Esophagus squamous epithelium (tissue), 5 donors: ENCODE results near the gene ARHGAP8. TPM values are rescaled to one million over a fixed set of nuclear protein-coding genes. Genes with fewer than 3 reads are reported as not detected.

ENCODE experiments used
- DNase-seq: peaks from one replicate; lab custom pipeline; 2025; lab: John Stamatoyannopoulos, UW
- H3K27ac ChIP-seq, 4 donors: fragments of 200-600 bp; sonication (generic); one replicate each; pipeline ENCODE4 v1.5.1; 2016 to 2019; ENCODE audit warnings: mild to moderate bottlenecking in 1 of 4
- H3K27me3 ChIP-seq, 4 donors: fragments of 200-600 bp; sonication (generic); 1 replicate in 3 of 4; 2 replicates in 1 of 4; pipeline versions ENCODE4 v1.5.1 to v1.6.0; 2017 to 2021; ENCODE audit warnings: antibody characterized with exemption in 1 of 4
- H3K36me3 ChIP-seq, 3 donors: fragments of 200-600 bp; sonication (generic); one replicate each; pipeline ENCODE4 v1.5.1; 2016 to 2019
- H3K4me1 ChIP-seq, 3 donors: fragments of 200-600 bp; sonication (generic); one replicate each; pipeline ENCODE4 v1.5.1; 2017 to 2019
- H3K4me3 ChIP-seq, 4 donors: fragments of 200-600 bp; sonication (generic); 1 replicate in 3 of 4; 2 replicates in 1 of 4; pipeline ENCODE4 v1.5.1; 2016 to 2019; ENCODE audit warnings: mild to moderate bottlenecking in 2 of 4, moderate library complexity in 1 of 4
- H3K9me3 ChIP-seq, 3 donors: fragments of 200-600 bp; sonication (generic); one replicate each; pipeline ENCODE4 v1.5.1; 2016 to 2019
- POLR2A ChIP-seq, 4 donors: fragments of 450-650 bp; IDR thresholded peaks; one replicate each; pipeline ENCODE4 v1.6.1; 2017; ENCODE audit warnings: antibody characterized with exemption in 4 of 4, mild to moderate bottlenecking in 4 of 4, moderate library complexity in 3 of 4
- WGBS, 2 donors: methylation state at CpG; one replicate each; pipeline ENCODE4 v1.1.5; 2018; 5-methylcytosine and 5-hydroxymethylcytosine counted together
- intact Hi-C: fragments of 100-400 bp; cut with DNase I; formaldehyde crosslinking; loops from one replicate; pipeline ENCODE4 v1.15.0; 2022
- total RNA-seq, 4 donors: library from RNA; depleted of rRNA; stranded (reverse); fragments of >200 nt; gene quantifications; one replicate each; pipeline ENCODE4 v1.1.0, GENCODE V29; 2016
- TF ChIP-seq, protein P1 (sequence below), 6 experiments: fragments of 450-650 bp in 4 of 6; fragments of 200-600 bp in 2 of 6; sonication (generic) in 2 of 6; IDR thresholded peaks; one replicate each; pipeline ENCODE4 v1.5.1; 2016 to 2019; ENCODE audit warnings: antibody characterized with exemption in 6 of 6, mild to moderate bottlenecking in 4 of 6, moderate library complexity in 4 of 6
- donor health status: DM: yes; HTN: yes; CAD: no.

The ARHGAP8 gene
- total RNA-seq, 4 donors from 2014 or later, result 3.6 to 15.0 (median 11.5) TPM

GRCh38 chr22:44821741-44822475, 69.5 kb downstream of the ARHGAP8 start:
- Histone ChIP-seq H3K27ac (no peak overlapping the region), H3K36me3 (no peaks in the 10 kb centered on the region), H3K4me1 (peaks cover 0 to 3% (median 0%) of the 10 kb centered on the region in 3 donors), H3K9me3 (no peaks in the 10 kb centered on the region), H3K4me3 (no peak overlapping the region), H3K27me3 (peaks cover 0 to 19% (median 0%) of the 10 kb centered on the region in 4 donors)
- 64 to 81% methylated on average over 22 of the region's 24 CpGs for WGBS, 2 donors
- intact Hi-C loops, result no loop called here
- no peak for TF ChIP-seq POLR2A (IDR thresholded peaks at IDR 0.05)
- TF ChIP-seq, protein P1, sequence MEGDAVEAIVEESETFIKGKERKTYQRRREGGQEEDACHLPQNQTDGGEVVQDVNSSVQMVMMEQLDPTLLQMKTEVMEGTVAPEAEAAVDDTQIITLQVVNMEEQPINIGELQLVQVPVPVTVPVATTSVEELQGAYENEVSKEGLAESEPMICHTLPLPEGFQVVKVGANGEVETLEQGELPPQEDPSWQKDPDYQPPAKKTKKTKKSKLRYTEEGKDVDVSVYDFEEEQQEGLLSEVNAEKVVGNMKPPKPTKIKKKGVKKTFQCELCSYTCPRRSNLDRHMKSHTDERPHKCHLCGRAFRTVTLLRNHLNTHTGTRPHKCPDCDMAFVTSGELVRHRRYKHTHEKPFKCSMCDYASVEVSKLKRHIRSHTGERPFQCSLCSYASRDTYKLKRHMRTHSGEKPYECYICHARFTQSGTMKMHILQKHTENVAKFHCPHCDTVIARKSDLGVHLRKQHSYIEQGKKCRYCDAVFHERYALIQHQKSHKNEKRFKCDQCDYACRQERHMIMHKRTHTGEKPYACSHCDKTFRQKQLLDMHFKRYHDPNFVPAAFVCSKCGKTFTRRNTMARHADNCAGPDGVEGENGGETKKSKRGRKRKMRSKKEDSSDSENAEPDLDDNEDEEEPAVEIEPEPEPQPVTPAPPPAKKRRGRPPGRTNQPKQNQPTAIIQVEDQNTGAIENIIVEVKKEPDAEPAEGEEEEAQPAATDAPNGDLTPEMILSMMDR (IDR thresholded peaks at IDR 0.05), result no peak
- DNase-seq, result no peak

GRCh38 chr22:44822534-44822933, 70.2 kb downstream of the ARHGAP8 start:
- DNase-seq, result no peak
- intact Hi-C loops, result no loop called here
- no peaks in the 10 kb centered on the region for H3K9me3 ChIP-seq
- 53 to 70% methylated on average over 13 of the region's 13 CpGs for WGBS, 2 donors
- peaks cover 0 to 19% (median 0%) of the 10 kb centered on the region in 4 donors for H3K27me3 ChIP-seq
- no peaks in the 10 kb centered on the region for H3K36me3 ChIP-seq
- no peak overlapping the region for H3K4me3 ChIP-seq
- H3K27ac ChIP-seq, result no peak overlapping the region
- TF ChIP-seq POLR2A (IDR thresholded peaks at IDR 0.05), result no peak
- TF ChIP-seq, protein P1 (IDR thresholded peaks at IDR 0.05), result no peak
- peaks cover 0 to 3% (median 0%) of the 10 kb centered on the region in 3 donors for H3K4me1 ChIP-seq

- Histone ChIP-seq H3K9me3 (no peaks in the 10 kb centered on the region), H3K4me1 (peaks cover 0 to 3% (median 0%) of the 10 kb centered on the region in 3 donors), H3K27me3 (peaks cover 0 to 19% (median 0%) of the 10 kb centered on the region in 4 donors), H3K27ac (no peak overlapping the region), H3K4me3 (no peak overlapping the region), H3K36me3 (no peaks in the 10 kb centered on the region)
- WGBS, 2 donors, result 81 to 88% methylated on average over 8 of the region's 8 CpGs
- TF ChIP-seq, protein P1 (IDR thresholded peaks at IDR 0.05), result no peak
- no peak for TF ChIP-seq POLR2A (IDR thresholded peaks at IDR 0.05)
- no peak for DNase-seq
- intact Hi-C loops, result no loop called here
Measured at GRCh38 chr22:44823396-44823795, 71.0 kb downstream of the ARHGAP8 start.

DNA sequence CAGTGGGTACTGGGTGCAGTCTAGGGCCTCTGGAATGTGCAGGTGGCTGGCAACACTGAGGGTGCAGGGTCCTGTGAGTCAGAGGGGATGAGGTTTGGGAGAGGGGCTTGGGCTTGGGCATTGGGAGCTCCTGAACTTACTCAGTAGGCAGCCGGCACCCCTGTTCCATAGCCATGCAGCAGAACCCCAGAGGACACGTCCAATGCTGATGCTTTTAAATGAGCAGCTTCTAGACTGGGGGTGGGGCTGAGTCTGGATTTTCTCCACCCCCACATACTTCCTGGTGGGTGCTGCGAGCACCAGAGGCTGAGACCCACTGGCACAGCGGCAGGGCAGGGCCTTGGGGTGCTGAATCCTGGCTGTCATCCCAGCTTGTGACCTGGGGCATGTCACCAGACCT, 71.4 kb downstream of the ARHGAP8 start:
- TF ChIP-seq, protein P1 (IDR thresholded peaks at IDR 0.05), result no peak
- no peak for TF ChIP-seq POLR2A (IDR thresholded peaks at IDR 0.05)
- H3K27me3 ChIP-seq, result peaks cover 0 to 19% (median 0%) of the 10 kb centered on the region in 4 donors
- H3K27ac ChIP-seq, result no peak overlapping the region
- no peak overlapping the region for H3K4me3 ChIP-seq
- intact Hi-C loops, result no loop called here
- WGBS, 2 donors, result 83 to 88% methylated on average over 1 to 4 of the region's 4 CpGs
- H3K36me3 ChIP-seq, result no peaks in the 10 kb centered on the region
- peaks cover 0 to 3% (median 0%) of the 10 kb centered on the region in 3 donors for H3K4me1 ChIP-seq
- no peaks in the 10 kb centered on the region for H3K9me3 ChIP-seq
- DNase-seq, result no peak

GRCh38 chr22:44824271-44824670, 71.9 kb downstream of the ARHGAP8 start:
- intact Hi-C loops, result no loop called here
- H3K27ac ChIP-seq, result no peak overlapping the region
- WGBS, 2 donors, result 91 to 97% methylated on average over 8 to 12 of the region's 12 CpGs

More at GRCh38 chr22:44824271-44824670, 71.9 kb downstream of the ARHGAP8 start:
- no peaks in the 10 kb centered on the region for H3K9me3 ChIP-seq
- no peak for TF ChIP-seq POLR2A (IDR thresholded peaks at IDR 0.05)
- TF ChIP-seq, protein P1 (IDR thresholded peaks at IDR 0.05), result no peak
- H3K4me1 ChIP-seq, result peaks cover 0 to 3% (median 0%) of the 10 kb centered on the region in 3 donors
- H3K4me3 ChIP-seq, result no peak overlapping the region
- no peaks in the 10 kb centered on the region for H3K36me3 ChIP-seq
- peaks cover 0 to 19% (median 0%) of the 10 kb centered on the region in 4 donors for H3K27me3 ChIP-seq
- no peak for DNase-seq
